WTC11 (cell line): ENCODE data around the gene GP9.

ENCODE experiments used
- NR3C1 ChIP-seq: sonication (generic); formaldehyde crosslinking; conservative IDR thresholded peaks from 2 replicates; pipeline ENCODE4 v1.8.1; 2023; ENCODE audit warnings: low read depth, mild to moderate bottlenecking, missing genetic modification reagents
- ZNF219 ChIP-seq: sonication (generic); formaldehyde crosslinking; IDR thresholded peaks from 2 replicates; pipeline ENCODE4 v1.8.0; 2023; ENCODE audit warnings: missing genetic modification reagents, mild to moderate bottlenecking, borderline replicate concordance
- TF ChIP-seq, protein P1 (sequence below): fragments of 200-600 bp; IDR thresholded peaks from 2 replicates; pipeline ENCODE4 v1.8.0; 2022; ENCODE audit warnings: antibody characterized with exemption

DNA sequence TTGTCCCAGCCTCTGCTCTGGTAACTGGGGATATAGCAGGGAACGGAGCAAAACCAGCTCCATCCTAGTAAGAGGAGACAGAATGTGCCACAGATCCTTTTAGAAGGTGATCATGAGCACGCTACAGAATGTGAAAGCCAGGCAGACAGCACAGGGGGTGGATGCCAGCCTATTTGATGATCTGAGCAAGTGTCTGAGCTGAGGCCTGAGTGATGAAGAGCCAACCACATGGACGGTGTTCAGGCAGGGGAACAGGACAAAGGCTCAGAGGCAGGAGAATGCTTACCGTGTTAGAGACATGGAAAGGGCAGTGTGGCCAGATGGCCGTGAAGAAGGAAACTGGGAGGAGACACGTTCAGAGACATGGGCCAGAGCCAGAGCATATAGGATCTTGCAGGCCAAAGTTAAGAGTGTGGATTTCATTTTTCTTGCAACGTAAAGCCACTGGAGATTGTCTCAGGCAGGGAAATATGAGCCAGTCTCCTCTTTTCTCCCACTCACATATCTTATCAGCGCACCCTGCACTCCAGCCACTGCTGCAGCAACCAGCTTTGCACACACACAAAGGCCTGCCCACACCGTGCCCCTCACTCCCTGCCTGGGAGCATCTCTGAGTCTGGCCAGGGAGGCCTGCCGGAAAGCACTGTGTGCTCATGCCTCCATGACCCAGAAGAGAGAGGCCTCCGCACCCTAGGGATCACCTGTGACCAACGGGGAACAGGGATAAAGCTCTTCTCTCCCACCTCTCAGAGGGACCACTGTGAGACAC, 41.0 kb downstream of the GP9 start:
- TF ChIP-seq NR3C1 (CRISPR knock-in tag) (no peak), ZNF219 (CRISPR knock-in tag) (no peak)
- TF ChIP-seq, protein P1, sequence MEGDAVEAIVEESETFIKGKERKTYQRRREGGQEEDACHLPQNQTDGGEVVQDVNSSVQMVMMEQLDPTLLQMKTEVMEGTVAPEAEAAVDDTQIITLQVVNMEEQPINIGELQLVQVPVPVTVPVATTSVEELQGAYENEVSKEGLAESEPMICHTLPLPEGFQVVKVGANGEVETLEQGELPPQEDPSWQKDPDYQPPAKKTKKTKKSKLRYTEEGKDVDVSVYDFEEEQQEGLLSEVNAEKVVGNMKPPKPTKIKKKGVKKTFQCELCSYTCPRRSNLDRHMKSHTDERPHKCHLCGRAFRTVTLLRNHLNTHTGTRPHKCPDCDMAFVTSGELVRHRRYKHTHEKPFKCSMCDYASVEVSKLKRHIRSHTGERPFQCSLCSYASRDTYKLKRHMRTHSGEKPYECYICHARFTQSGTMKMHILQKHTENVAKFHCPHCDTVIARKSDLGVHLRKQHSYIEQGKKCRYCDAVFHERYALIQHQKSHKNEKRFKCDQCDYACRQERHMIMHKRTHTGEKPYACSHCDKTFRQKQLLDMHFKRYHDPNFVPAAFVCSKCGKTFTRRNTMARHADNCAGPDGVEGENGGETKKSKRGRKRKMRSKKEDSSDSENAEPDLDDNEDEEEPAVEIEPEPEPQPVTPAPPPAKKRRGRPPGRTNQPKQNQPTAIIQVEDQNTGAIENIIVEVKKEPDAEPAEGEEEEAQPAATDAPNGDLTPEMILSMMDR: no peak
